ENCODE results near the gene AP2B1.
"Not testable (repeated sequence)": the region's sequence is repeated elsewhere in the genome, so short reads cannot be mapped to it uniquely, and the experiment has no call there.

AP2B1 gene

DNA sequence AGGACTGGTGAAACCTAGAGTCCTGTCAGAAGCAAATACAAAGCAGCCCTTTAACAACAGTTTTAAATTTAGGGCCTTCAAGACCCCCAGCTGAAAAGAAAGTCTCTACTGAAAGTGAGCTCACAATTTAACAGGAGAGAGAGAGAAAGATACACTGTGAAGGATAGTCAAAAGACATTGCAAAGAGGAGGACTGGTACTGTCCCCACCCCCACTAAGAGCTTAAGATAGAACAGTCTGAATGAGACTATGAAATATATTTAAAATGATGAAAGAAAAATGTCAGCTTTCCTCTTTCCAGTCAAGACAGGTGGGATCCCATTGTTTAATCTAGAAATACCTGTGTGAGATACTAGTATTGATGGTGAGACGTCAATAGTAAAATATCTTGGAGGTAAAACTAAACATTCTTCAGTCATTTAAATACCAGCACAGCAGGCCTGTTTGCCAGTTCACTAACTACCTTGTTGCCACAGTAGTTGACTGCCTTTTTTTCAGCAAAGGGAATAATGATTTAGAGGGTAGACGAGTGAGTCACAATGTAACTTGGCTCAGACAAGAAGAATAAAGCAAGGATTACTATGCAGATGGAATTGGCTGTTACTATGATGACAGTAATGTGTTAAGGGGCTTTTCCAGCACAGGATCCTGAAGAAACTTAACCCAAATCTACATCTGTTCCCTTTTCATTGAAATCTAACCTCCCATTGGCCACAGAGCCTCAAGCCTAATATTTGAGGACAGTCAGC is 97.1 kb downstream of the AP2B1 start:
- no peak overlapping the region for H3K27ac Mint-ChIP-seq
- H3K9me3 Mint-ChIP-seq = no peaks in the 10 kb centered on the region
- DNase-seq (ENCODE audit: low spot score in 2 of 2) = no peak
- H3K4me3 Mint-ChIP-seq = no peak overlapping the region
- peaks cover 100% of the 10 kb centered on the region for H3K36me3 Mint-ChIP-seq
- ATAC-seq = no peak
- peaks cover 4% of the 10 kb centered on the region for H3K4me1 Mint-ChIP-seq

DNA sequence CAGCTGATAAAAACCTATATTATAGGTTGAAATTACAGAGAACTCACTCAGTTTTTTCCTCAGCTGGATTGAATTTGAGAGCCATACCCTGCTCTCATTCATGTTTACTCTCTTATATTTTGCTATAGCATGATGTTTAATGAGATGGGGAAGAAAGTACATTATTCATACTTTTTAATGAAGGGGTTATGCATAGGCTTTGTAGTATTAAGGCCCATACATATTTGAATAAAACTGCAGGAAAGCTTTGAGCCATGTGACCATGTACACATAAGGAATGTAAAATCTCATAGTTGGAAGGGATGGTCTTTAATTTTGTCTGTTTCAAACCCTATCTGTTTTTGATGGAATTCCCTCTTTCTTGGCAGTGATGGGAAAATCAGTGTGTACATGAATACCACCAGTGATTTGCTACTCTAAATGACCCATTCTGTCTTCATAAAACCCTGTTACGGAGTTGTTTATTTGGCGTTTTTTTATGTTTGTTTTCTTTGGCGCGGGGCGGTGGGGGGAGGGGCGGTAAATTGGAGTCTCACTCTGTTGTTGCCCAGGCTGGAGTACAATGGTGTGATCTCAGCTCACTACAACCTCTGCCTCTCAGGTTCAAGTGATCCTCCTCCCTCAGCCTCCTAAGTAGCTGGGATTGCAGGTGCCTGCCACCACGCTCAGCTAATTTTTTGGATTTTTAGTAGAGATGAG is 105.5 kb downstream of the AP2B1 start:
- no peaks in the 10 kb centered on the region for H3K4me1 Mint-ChIP-seq
- H3K9me3 Mint-ChIP-seq = no peaks in the 10 kb centered on the region
- H3K27ac Mint-ChIP-seq = no peak overlapping the region
- ATAC-seq (no peak), DNase-seq (ENCODE audit: low spot score in 2 of 2) (no peak)
- peaks cover 94% of the 10 kb centered on the region for H3K36me3 Mint-ChIP-seq
- H3K4me3 Mint-ChIP-seq = no peak overlapping the region

DNA sequence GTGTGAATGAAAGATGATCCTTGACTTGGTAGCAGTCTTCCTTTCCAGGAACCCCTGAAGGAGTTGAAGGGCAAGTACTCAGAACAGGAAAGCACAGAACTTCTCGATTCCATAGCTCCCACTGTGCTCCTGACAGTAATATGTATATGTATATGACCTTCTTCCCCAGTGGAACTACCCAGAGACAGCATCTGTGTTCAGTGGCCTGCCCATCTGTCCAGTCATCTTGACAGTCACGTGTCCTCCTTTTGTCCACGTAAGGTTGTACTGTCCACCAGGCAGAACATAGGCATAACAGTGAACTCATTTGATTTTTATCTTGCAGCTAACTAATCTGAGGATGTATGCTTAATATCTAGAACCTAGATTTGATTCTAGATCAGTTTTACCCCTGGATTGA is 106.5 kb downstream of the AP2B1 start:
- no peak for ATAC-seq
- Mint-ChIP-seq H3K36me3 (peaks cover 90% of the 10 kb centered on the region), H3K4me3 (no peak overlapping the region), H3K9me3 (no peaks in the 10 kb centered on the region), H3K4me1 (no peaks in the 10 kb centered on the region), H3K27ac (no peak overlapping the region)
- DNase-seq (ENCODE audit: low spot score in 2 of 2) = no peak

DNA sequence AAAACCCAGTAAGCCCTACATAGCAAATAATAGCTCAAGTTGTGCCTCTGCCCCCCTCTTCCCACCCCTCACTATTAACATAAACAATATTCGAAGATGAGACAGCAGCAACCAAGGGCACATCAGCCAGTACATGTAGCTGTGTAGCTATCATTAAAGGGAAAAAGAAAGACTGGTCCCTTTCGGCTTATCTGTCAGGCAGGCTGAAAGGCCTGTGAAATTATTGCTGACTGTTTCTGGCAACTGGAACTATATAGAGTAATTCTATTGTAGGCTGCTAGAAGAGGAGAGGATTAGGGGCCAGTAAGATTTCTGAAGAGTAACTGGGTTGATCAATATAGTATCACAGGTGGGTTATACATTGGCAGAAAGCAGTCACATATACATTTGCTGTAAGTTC is 107.8 kb downstream of the AP2B1 start:
- Mint-ChIP-seq H3K9me3 (no peaks in the 10 kb centered on the region), H3K4me1 (no peaks in the 10 kb centered on the region), H3K27ac (no peak overlapping the region), H3K4me3 (no peak overlapping the region), H3K36me3 (peaks cover 79% of the 10 kb centered on the region)
- no peak for ATAC-seq
- no peak for DNase-seq (ENCODE audit: low spot score in 2 of 2)

DNA sequence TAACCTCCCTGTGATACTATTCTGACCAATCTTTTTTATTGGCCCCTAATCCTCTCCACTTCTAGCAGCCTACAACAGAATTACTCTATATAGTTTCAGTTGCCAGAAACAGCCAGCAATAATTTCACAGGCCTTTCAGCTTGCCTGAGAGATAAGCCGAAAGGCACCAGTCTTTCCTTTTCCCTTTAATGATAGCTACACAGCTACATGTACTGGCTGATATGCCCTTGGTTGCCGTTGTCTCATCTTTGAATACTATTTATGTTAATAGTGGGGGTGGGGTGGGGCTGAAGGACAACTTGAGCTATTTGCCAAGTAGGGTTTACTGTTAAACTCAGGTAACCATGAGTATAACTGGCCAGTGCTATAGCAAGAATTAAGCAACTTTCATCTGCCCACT is 108.5 kb downstream of the AP2B1 start:
- no peaks in the 10 kb centered on the region for H3K4me1 Mint-ChIP-seq
- H3K9me3 Mint-ChIP-seq = no peaks in the 10 kb centered on the region
- peaks cover 77% of the 10 kb centered on the region for H3K36me3 Mint-ChIP-seq
- DNase-seq (ENCODE audit: low spot score in 2 of 2) = no peak
- ATAC-seq = no peak
- H3K4me3 Mint-ChIP-seq = no peak overlapping the region
- H3K27ac Mint-ChIP-seq = no peak overlapping the region

DNA sequence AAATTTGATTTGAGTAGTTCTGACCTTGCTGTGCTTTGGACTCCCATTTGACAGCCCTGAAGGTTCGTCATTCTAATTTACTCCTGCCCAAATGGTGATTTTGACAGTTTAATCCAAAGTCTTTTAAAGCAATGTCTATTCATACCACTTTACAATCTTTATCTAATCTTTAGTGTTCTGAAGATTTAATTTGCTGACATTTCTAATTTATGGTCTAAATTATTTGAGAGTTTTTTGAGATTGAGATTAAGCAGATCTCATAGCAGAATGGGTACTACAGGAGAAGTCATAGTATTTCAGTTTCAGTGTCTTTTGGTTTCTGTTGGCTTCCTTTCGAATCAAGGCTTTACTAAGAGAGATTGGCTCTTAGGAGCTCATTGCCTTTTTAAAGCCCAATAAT is 111.7 kb downstream of the AP2B1 start:
- no peak for ATAC-seq
- H3K9me3 Mint-ChIP-seq = peaks cover 8% of the 10 kb centered on the region
- H3K27ac Mint-ChIP-seq = no peak overlapping the region
- H3K4me1 Mint-ChIP-seq = peaks cover 9% of the 10 kb centered on the region
- H3K36me3 Mint-ChIP-seq = peaks cover 66% of the 10 kb centered on the region
- no peak overlapping the region for H3K4me3 Mint-ChIP-seq
- no peak for DNase-seq (ENCODE audit: low spot score in 2 of 2)

DNA sequence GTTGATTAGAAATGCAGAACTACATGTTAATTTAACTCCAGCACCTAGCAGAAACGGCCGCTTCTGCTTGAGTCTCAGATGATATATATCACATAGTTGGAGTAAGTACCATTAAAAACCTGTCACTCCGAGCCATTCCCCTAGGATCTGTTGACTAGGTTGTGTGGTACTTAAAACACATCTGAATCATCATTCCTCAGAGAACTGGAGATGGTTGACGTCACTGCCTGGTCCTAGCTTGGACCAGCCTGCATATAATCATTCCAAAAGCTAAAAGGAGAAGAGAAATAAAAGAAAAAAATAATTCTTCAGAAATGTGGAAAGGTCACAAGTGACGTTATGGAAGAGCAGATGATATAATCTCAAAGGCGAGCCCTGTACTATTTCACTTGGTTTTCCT is 113.0 kb downstream of the AP2B1 start:
- DNase-seq (ENCODE audit: low spot score in 2 of 2) (no peak), ATAC-seq (no peak)
- Mint-ChIP-seq H3K4me3 (no peak overlapping the region), H3K9me3 (peaks cover 8% of the 10 kb centered on the region), H3K4me1 (peaks cover 20% of the 10 kb centered on the region), H3K36me3 (peaks cover 53% of the 10 kb centered on the region), H3K27ac (no peak overlapping the region)

DNA sequence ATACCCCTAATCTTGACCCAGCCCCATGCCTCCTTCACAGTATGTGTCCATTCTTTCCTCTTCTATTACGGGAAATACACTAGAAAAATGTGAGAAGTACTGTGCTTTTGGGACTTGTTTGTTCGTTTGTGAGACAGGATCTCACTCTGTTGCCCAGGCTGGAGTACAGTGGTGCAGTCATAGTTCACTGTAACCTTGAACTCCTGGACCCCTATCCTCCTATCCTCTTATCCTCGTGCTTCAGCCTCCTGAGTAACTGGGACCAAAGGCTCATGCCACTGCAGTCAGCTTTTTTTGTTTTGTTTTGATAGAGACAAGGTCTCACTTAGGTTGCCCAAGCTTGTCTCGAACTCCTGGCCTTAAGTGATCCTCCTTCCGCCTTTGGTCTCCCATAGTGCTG is 114.4 kb downstream of the AP2B1 start:
- H3K4me3 Mint-ChIP-seq = no peak overlapping the region
- peaks cover 20% of the 10 kb centered on the region for H3K4me1 Mint-ChIP-seq
- peaks cover 50% of the 10 kb centered on the region for H3K36me3 Mint-ChIP-seq
- H3K27ac Mint-ChIP-seq = no peak overlapping the region
- DNase-seq (ENCODE audit: low spot score in 2 of 2) (no peak), ATAC-seq (no peak)
- H3K9me3 Mint-ChIP-seq = peaks cover 8% of the 10 kb centered on the region

DNA sequence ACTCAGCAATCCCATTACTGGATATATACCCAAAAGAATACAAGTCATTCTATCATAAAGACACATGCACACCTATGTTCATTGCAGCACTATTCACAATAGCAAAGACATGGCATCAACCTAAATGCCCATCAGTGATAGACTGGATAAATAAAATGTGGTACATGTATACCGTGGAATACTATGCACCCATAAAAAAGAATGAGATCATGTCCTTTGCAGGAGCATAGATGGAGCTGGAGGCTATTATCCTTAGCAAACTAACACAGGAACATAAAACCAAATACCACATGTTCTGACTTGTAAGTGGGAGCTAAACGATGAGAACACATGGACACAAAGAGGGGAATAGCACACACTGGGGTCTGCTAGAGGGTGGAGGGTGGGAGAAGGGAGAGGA is 116.2 kb downstream of the AP2B1 start:
- not testable (repeated sequence) for DNase-seq (ENCODE audit: low spot score in 2 of 2); H3K4me3 Mint-ChIP-seq; H3K9me3 Mint-ChIP-seq; H3K27ac Mint-ChIP-seq; ATAC-seq
- Mint-ChIP-seq H3K36me3 (peaks cover 43% of the 10 kb centered on the region), H3K4me1 (peaks cover 20% of the 10 kb centered on the region)

DNA sequence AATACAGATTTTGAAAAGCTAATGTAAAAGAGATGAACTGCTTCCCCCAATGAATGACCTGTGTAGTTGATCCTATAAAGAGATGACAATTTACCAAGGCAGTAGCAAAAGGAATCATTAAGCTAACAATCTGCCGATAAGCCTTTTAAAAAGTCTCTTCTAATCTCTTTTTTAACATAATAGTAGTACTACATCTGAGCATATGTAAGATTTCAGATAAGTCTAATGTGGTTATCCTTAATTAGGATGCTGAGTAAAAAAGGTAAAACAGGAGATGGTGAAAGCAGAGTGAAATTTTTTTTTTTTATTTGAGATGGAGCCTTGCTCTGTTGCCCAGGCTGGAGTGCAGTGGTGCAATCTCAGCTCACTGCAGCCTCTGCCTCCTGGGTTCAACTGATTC is 118.1 kb downstream of the AP2B1 start:
- peaks cover 38% of the 10 kb centered on the region for H3K36me3 Mint-ChIP-seq
- no peak for DNase-seq (ENCODE audit: low spot score in 2 of 2)
- peaks cover 20% of the 10 kb centered on the region for H3K4me1 Mint-ChIP-seq
- ATAC-seq = no peak
- peaks cover 8% of the 10 kb centered on the region for H3K9me3 Mint-ChIP-seq
- H3K4me3 Mint-ChIP-seq = no peak overlapping the region
- H3K27ac Mint-ChIP-seq = no peak overlapping the region

DNA sequence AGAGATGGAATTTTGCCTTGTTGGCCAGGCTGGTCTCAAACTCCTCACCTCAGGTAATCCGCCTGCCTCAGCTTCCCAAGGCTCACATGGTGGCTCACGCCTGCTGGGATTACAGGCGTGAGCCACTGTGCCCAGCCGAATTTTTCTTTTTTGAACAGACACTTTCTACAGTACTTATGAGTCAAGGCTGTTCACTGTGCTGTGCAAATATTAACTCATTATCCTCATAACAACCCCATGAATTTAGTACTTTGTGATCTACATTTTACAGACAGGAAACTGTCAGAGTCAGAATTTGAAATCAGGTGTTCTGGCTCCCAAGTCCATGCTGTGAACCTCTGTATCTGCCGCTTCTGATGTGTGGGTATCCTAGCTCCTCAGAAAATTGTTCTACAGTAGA is 118.6 kb downstream of the AP2B1 start:
- Mint-ChIP-seq H3K9me3 (peaks cover 8% of the 10 kb centered on the region), H3K27ac (no peak overlapping the region), H3K4me3 (no peak overlapping the region), H3K4me1 (peaks cover 20% of the 10 kb centered on the region), H3K36me3 (peaks cover 36% of the 10 kb centered on the region)
- ATAC-seq (no peak), DNase-seq (ENCODE audit: low spot score in 2 of 2) (no peak)

DNA sequence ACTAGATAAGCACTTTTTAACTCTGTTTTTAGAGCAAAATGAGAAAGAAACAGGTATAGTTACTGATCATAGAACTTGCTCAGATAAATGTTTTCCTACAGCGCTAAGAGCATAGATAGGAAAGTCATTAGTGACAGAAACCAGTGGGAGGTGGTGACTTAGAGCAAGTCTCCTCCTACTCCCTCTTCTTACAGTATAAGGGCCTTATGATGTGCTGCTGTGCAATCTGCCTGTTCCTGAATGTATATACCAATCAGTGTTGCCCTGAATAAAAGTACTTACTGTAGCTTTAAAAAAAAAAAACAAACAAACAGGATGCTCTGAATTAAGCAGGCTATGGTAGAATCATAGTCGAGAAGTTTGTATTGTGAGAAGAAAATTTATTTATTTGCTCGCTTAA is 121.0 kb downstream of the AP2B1 start:
- ATAC-seq (peak; percentile 61), DNase-seq (ENCODE audit: low spot score in 2 of 2) (no peak)
- H3K36me3 Mint-ChIP-seq = peaks cover 20% of the 10 kb centered on the region
- no peaks in the 10 kb centered on the region for H3K9me3 Mint-ChIP-seq
- peaks cover 11% of the 10 kb centered on the region for H3K4me1 Mint-ChIP-seq
- H3K4me3 Mint-ChIP-seq = no peak overlapping the region
- no peak overlapping the region for H3K27ac Mint-ChIP-seq

DNA sequence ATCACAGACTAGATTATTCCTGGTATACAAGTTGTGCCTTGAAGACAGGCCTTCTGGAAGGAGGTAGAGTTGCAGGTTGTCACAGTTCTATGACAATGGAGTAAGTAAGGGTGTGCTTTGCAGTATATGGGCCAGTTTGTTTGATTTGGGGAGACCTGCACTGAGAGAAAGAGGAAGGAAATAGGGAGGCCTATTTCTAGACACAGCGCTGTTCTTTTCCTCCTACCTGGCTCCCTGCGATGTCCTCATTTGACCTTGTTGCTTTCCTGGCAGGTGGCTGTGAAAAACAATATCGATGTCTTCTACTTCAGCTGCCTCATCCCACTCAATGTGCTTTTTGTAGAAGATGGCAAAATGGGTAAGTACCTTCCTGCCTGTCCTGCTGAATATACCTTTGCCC is 121.8 kb downstream of the AP2B1 start:
- ATAC-seq (no peak), DNase-seq (ENCODE audit: low spot score in 2 of 2) (no peak)
- Mint-ChIP-seq H3K9me3 (no peaks in the 10 kb centered on the region), H3K36me3 (peaks cover 20% of the 10 kb centered on the region), H3K4me3 (no peak overlapping the region), H3K4me1 (peaks cover 10% of the 10 kb centered on the region), H3K27ac (no peak overlapping the region)

DNA sequence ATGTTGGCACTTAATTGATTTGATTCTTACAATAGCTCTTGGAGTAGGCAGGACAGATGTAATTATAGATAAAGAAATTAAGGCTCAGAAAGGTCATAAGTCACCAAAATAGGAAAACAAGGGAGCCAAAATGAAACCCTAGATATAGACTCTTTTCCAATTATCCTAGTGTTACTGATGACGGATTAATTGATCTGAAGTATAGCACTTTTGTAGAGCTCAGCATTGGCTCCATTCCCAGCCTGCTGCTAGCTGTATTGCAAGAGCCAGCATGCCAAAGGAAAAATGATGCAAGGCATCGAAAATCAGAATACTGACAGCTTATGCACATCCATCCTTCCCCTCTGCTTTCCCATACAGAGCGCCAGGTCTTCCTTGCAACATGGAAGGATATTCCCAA is 122.8 kb downstream of the AP2B1 start:
- Mint-ChIP-seq H3K36me3 (peaks cover 20% of the 10 kb centered on the region), H3K27ac (no peak overlapping the region), H3K9me3 (no peaks in the 10 kb centered on the region), H3K4me3 (no peak overlapping the region), H3K4me1 (peaks cover 1% of the 10 kb centered on the region)
- DNase-seq (ENCODE audit: low spot score in 2 of 2) = no peak
- no peak for ATAC-seq

DNA sequence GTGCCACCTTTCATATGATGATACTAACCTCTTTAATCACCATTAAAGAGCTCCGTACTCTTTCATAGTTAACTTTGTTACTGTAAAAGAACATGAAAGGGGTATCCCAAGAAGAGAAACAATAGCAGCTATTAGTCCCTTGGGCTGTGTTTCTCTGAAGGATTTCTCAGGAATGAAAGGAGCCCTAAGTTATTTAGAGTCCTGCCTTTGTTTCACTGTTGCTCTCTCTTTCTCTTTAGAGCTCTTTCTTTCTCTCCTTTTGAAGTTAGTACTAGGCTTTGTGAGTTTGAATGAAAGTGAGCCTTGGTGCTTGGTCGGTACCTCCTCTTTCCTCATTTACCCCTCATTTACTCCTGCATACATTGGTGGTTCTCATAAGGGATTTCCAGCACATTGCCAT is 123.8 kb downstream of the AP2B1 start:
- H3K27ac Mint-ChIP-seq = no peak overlapping the region
- no peaks in the 10 kb centered on the region for H3K9me3 Mint-ChIP-seq
- H3K4me1 Mint-ChIP-seq = no peaks in the 10 kb centered on the region
- no peak overlapping the region for H3K4me3 Mint-ChIP-seq
- peaks cover 14% of the 10 kb centered on the region for H3K36me3 Mint-ChIP-seq
- no peak for ATAC-seq
- no peak for DNase-seq (ENCODE audit: low spot score in 2 of 2)

DNA sequence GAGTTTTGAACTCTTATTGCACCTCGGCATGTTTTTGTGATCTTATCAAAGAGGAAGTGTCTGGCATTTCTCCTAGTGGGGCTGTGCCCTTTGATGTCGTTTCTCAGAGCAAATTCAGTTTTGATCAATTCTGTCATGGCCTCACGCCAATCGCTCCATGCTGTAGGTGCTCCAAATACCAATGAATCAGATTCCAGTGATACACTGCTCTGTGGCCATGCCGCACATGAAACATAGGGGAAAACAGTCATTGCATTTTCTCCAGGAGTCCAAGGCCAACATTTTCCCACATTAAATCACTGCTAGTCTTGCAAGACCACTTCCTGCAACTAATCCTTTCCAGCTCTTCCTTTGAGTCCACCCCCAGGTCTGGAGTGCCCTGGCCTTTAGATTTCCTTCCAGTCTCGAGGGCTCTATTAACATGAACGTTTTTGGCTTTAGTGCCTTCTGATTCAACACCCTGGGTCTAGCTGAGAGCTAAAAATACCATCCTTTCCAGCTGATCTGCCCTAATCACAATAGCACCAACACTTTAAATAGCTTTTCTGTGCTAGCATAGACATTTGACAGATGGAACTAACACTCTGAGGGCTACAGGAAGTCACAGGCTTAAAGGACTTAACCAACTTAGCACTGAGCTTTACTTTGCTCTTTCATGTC is 126.1 kb downstream of the AP2B1 start:
- H3K4me1 Mint-ChIP-seq = no peaks in the 10 kb centered on the region
- no peak overlapping the region for H3K27ac Mint-ChIP-seq
- H3K4me3 Mint-ChIP-seq = no peak overlapping the region
- peaks cover 18% of the 10 kb centered on the region for H3K36me3 Mint-ChIP-seq
- H3K9me3 Mint-ChIP-seq = no peaks in the 10 kb centered on the region
- ATAC-seq = no peak
- DNase-seq (ENCODE audit: low spot score in 2 of 2) = no peak
